Hepatocyte (in vitro differentiated cells): Measurements from ENCODE around the gene TMED5. TPM values are rescaled to one million over a fixed set of nuclear protein-coding genes. Genes with fewer than 3 reads are reported as not detected.
A peak's percentile ranks its signal among the peaks of the same experiment; 100 is the strongest.

Experiments used
- DNase-seq: peaks from one replicate; pipeline ENCODE4 v3.0.0-alpha.2; 2016; ENCODE audit warnings: low spot score
- H2AFZ ChIP-seq: fragments of 200-600 bp; sonication (generic); 2 replicates; pipeline ENCODE4 v1.6.0; 2016; ENCODE audit warnings: antibody characterized with exemption, mild to moderate bottlenecking
- H3K27ac ChIP-seq: fragments of 200-600 bp; sonication (generic); 2 replicates; pipeline ENCODE4 v1.5.1; 2016; ENCODE audit warnings: mild to moderate bottlenecking
- H3K27me3 ChIP-seq: fragments of 200-600 bp; sonication (generic); 2 replicates; pipeline ENCODE4 v1.6.1; 2016
- H3K36me3 ChIP-seq: fragments of 200-600 bp; sonication (generic); replicated peaks from 2 replicates; pipeline ENCODE4 v1.5.1; 2016; ENCODE audit warnings: low read depth; ENCODE audit not compliant: insufficient read depth
- H3K4me1 ChIP-seq: fragments of 200-600 bp; sonication (generic); 2 replicates; pipeline ENCODE4 v1.5.1; 2016; ENCODE audit warnings: mild to moderate bottlenecking, moderate library complexity; ENCODE audit not compliant: insufficient read depth
- H3K4me2 ChIP-seq: fragments of 200-600 bp; sonication (generic); 2 replicates; pipeline ENCODE4 v1.6.0; 2016
- H3K4me3 ChIP-seq: fragments of 200-600 bp; sonication (generic); 2 replicates; pipeline ENCODE4 v1.5.1; 2016; ENCODE audit warnings: mild to moderate bottlenecking
- H3K79me2 ChIP-seq: fragments of 200-600 bp; sonication (generic); 2 replicates; pipeline ENCODE4 v1.6.0; 2017; ENCODE audit warnings: mild to moderate bottlenecking
- H3K9me2 ChIP-seq: fragments of 200-600 bp; sonication (generic); replicated peaks from 2 replicates; pipeline ENCODE4 v1.6.0; 2017; ENCODE audit warnings: mild to moderate bottlenecking; ENCODE audit not compliant: insufficient read depth
- H3K9me3 ChIP-seq: fragments of 200-600 bp; sonication (generic); 2 replicates; pipeline ENCODE4 v1.5.1; 2016; ENCODE audit warnings: low read depth, mild to moderate bottlenecking
- H4K20me1 ChIP-seq: fragments of 200-600 bp; sonication (generic); 2 replicates; pipeline ENCODE4 v1.6.0; 2016; ENCODE audit warnings: mild to moderate bottlenecking; ENCODE audit not compliant: insufficient read depth, poor library complexity, severe bottlenecking
- EZH2 ChIP-seq: fragments of 200-600 bp; sonication (generic); IDR thresholded peaks from 2 replicates; pipeline ENCODE4 v1.6.1; 2016; ENCODE audit warnings: antibody characterized with exemption, mild to moderate bottlenecking, borderline replicate concordance
- EZH2phosphoT487 ChIP-seq: fragments of 200-600 bp; sonication (generic); IDR thresholded peaks from one replicate; pipeline ENCODE4 v1.6.1; 2018; ENCODE audit warnings: antibody characterized with exemption, mild to moderate bottlenecking, low read depth, moderate library complexity; ENCODE audit not compliant: unreplicated experiment, severe bottlenecking
- WGBS: methylation state at CpG from one replicate; pipeline ENCODE4 v1.1.6; 2016; ENCODE audit warnings: low lambda C conversion rate; ENCODE audit errors: missing lambda C conversion rate; 5-methylcytosine and 5-hydroxymethylcytosine counted together
- polyA plus RNA-seq: library from polyadenylated mRNA; unstranded; fragments of >200 nt; fragmentation: Nextera tagmentation; extraction: Ambion mirVana; gene quantifications from 2 replicates; pipeline ENCODE4 v1.2.1, GENCODE V29; 2016
- total RNA-seq: library from RNA; depleted of rRNA; stranded (reverse); fragments of >200 nt; gene quantifications from 2 replicates; pipeline ENCODE4 v1.2.3, GENCODE V29; 2014
- TF ChIP-seq, protein P1 (sequence below): fragments of 200-600 bp; sonication (generic); IDR thresholded peaks from 2 replicates; pipeline ENCODE4 v1.5.1; 2016; ENCODE audit warnings: antibody characterized with exemption, mild to moderate bottlenecking; ENCODE audit not compliant: poor library complexity

TMED5 gene
- total and polyA plus RNA-seq, 2 experiments from 2014 or later = 78.2 to 119 TPM

DNA sequence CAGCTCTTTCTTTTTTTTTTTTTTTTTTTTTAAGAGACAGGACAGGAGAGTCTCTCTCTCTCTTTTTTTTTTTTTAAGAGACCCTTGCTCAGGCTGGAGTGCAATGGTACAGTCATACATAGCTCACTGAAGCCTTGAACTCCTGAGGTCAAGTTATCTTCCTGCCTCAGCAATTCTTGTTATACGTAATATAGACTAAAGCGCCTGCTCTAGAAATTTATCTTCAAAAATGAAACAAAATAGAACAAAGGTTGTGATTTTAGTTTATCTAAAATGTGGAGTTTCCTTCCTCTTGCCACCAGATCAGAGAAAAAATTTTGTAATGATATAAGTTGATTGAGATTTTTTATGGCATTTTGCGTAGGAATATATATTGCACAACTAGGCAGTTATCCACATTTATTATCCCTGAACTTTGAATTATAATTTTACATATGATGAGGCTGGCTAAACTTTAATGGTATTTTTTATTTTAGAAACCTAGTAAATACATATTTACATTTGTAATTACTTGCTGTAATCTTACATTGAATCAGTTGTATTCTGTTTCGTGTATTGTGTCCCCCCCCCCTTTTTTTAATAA is 56.9 kb downstream of the TMED5 start:
- H3K36me3 ChIP-seq = no peaks in the 10 kb centered on the region
- WGBS = 95% methylated on average over 4 of the region's 4 CpGs
- TF ChIP-seq EZH2phosphoT487 (no peak), EZH2 (no peak)
- TF ChIP-seq, protein P1, sequence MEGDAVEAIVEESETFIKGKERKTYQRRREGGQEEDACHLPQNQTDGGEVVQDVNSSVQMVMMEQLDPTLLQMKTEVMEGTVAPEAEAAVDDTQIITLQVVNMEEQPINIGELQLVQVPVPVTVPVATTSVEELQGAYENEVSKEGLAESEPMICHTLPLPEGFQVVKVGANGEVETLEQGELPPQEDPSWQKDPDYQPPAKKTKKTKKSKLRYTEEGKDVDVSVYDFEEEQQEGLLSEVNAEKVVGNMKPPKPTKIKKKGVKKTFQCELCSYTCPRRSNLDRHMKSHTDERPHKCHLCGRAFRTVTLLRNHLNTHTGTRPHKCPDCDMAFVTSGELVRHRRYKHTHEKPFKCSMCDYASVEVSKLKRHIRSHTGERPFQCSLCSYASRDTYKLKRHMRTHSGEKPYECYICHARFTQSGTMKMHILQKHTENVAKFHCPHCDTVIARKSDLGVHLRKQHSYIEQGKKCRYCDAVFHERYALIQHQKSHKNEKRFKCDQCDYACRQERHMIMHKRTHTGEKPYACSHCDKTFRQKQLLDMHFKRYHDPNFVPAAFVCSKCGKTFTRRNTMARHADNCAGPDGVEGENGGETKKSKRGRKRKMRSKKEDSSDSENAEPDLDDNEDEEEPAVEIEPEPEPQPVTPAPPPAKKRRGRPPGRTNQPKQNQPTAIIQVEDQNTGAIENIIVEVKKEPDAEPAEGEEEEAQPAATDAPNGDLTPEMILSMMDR = no peak
- H3K79me2 ChIP-seq = peaks cover 3% of the 10 kb centered on the region
- H3K4me3 ChIP-seq = no peak overlapping the region
- no peaks in the 10 kb centered on the region for H3K9me3 ChIP-seq
- no peaks in the 10 kb centered on the region for H4K20me1 ChIP-seq
- no peaks in the 10 kb centered on the region for H3K4me1 ChIP-seq
- no peak overlapping the region for H3K27ac ChIP-seq
- no peak overlapping the region for H3K4me2 ChIP-seq
- H2AFZ ChIP-seq = no peak overlapping the region
- no peaks in the 10 kb centered on the region for H3K27me3 ChIP-seq
- no peaks in the 10 kb centered on the region for H3K9me2 ChIP-seq
- no peak for DNase-seq

DNA sequence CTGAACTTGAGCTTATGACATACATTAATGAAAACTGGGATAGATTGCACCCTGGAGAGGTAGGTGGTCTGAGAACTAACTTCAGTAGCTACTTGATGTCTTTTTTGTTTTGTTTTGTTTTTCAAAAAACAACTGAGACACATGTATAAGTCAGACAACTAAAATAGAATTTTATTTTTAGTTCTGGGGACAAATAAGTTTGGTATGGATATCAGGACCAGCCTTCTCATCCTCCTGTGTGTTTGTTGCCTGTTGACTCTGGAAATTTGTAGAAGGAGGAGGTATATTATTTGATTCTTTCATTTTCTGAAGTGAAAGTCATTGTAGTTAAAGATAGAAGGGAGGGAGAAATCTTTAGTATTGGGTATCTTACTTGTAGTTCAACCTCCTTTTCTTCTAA is 59.6 kb downstream of the TMED5 start:
- TF ChIP-seq, protein P1 = no peak
- TF ChIP-seq EZH2phosphoT487 = no peak
- Histone ChIP-seq H3K4me2 (no peak overlapping the region), H3K9me3 (no peaks in the 10 kb centered on the region)

DNA sequence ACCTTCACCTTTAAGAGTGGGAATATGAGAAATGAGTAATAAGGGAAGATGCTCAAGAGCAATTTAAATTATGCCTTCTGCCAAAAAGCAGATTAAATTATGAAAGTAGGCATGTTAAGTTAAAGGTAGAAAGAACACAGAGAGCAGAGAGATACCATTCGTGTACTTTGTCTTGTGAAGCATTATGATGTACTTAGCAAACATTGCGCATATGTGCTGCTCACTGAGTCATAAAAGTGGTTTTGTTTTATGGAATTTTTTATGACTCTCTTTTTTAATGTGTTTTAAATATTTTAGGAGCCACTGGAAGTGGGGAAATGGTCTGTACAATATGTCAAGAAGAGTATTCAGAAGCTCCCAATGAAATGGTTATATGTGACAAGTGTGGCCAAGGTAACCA is 65.8 kb downstream of the TMED5 start:
- DNase-seq = no peak
- Histone ChIP-seq H3K4me2 (peak overlapping the region; percentile 6), H3K27ac (peak overlapping the region; percentile 8)

More for the DNA sequence above, 59.6 kb downstream of the TMED5 start:
- H3K9me2 ChIP-seq = no peaks in the 10 kb centered on the region
- no peak overlapping the region for H3K27ac ChIP-seq
- no peaks in the 10 kb centered on the region for H4K20me1 ChIP-seq
- no peak overlapping the region for H3K4me3 ChIP-seq
- no peak for DNase-seq
- no peaks in the 10 kb centered on the region for H3K27me3 ChIP-seq
- no peak overlapping the region for H2AFZ ChIP-seq
- no peaks in the 10 kb centered on the region for H3K4me1 ChIP-seq
- peaks cover 14% of the 10 kb centered on the region for H3K79me2 ChIP-seq
- no peaks in the 10 kb centered on the region for H3K36me3 ChIP-seq

DNA sequence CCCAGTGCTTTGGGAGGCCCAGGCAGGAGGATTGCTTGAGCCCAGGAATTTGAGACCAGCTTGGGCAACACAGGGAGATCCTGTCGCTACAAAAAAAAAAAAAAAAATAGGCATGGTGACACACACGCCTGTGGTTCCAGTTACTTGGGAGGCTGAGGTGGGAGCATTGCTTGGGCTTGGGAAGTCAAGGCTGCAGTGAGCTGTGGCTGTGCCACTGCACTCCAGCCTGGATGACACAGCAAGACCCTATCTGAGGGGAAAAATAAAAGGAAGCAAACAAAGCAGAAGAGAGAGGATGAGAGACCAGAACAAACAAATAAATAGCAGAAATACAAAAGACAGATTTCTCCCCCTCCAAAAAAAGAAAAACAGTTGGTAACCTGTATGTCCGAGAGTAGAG is 67.1 kb downstream of the TMED5 start:
- Histone ChIP-seq H3K79me2 (peaks cover 70% of the 10 kb centered on the region), H3K9me3 (no peaks in the 10 kb centered on the region), H2AFZ (no peak overlapping the region), H4K20me1 (peaks cover 8% of the 10 kb centered on the region), H3K4me1 (peaks cover 7% of the 10 kb centered on the region), H3K27ac (no peak overlapping the region), H3K36me3 (no peaks in the 10 kb centered on the region), H3K9me2 (no peaks in the 10 kb centered on the region), H3K4me3 (no peak overlapping the region), H3K27me3 (no peaks in the 10 kb centered on the region), H3K4me2 (no peak overlapping the region)
- DNase-seq = no peak
- TF ChIP-seq, protein P1 = no peak
- TF ChIP-seq EZH2 (no peak), EZH2phosphoT487 (no peak)
- 95% methylated on average over 3 of the region's 3 CpGs for WGBS

More for the DNA sequence above, 65.8 kb downstream of the TMED5 start:
- H3K27me3 ChIP-seq = no peaks in the 10 kb centered on the region
- H2AFZ ChIP-seq = no peak overlapping the region
- H3K4me1 ChIP-seq = peaks cover 7% of the 10 kb centered on the region
- WGBS = 78% methylated on average over 2 of the region's 2 CpGs
- H3K4me3 ChIP-seq = no peak overlapping the region
- H3K9me3 ChIP-seq = no peaks in the 10 kb centered on the region
- peaks cover 57% of the 10 kb centered on the region for H3K79me2 ChIP-seq
- peaks cover 4% of the 10 kb centered on the region for H4K20me1 ChIP-seq
- H3K36me3 ChIP-seq = no peaks in the 10 kb centered on the region
- H3K9me2 ChIP-seq = no peaks in the 10 kb centered on the region
- no peak for TF ChIP-seq EZH2
